Karpas-422 (cell line): Measurements from ENCODE around the gene AFAP1L2. TPM values are rescaled to one million over a fixed set of nuclear protein-coding genes. Genes with fewer than 3 reads are reported as not detected.
"Not testable (repeated sequence)": the region's sequence is repeated elsewhere in the genome, so short reads cannot be mapped to it uniquely, and the experiment has no call there.

ENCODE experiments used
- DNase-seq: peaks from one replicate; pipeline ENCODE4 v3.0.0-alpha.2; 2015
- H2AFZ ChIP-seq: fragments of 200-600 bp; sonication (generic); 2 replicates; pipeline ENCODE4 v1.6.1; 2014; ENCODE audit warnings: antibody characterized with exemption, low read length, mixed read lengths
- H3K27ac ChIP-seq: fragments of 200-600 bp; sonication (generic); 2 replicates; pipeline ENCODE4 v1.5.1; 2014; ENCODE audit warnings: mild to moderate bottlenecking, low read length, moderate library complexity
- H3K27me3 ChIP-seq: fragments of 200-600 bp; sonication (generic); 2 replicates; pipeline ENCODE4 v1.6.1; 2014; ENCODE audit warnings: low read length, mixed read lengths
- H3K36me3 ChIP-seq: fragments of 200-600 bp; sonication (generic); 2 replicates; pipeline ENCODE4 v1.6.1; 2014; ENCODE audit warnings: low read length, mixed read lengths; ENCODE audit not compliant: insufficient read depth
- H3K4me1 ChIP-seq: fragments of 200-600 bp; sonication (generic); 2 replicates; pipeline ENCODE4 v1.6.1; 2014; ENCODE audit warnings: mild to moderate bottlenecking, low read length, mixed read lengths
- H3K4me2 ChIP-seq: fragments of 200-600 bp; sonication (generic); 2 replicates; pipeline ENCODE4 v1.6.1; 2014; ENCODE audit warnings: low read length, low read depth, mild to moderate bottlenecking; ENCODE audit not compliant: poor library complexity, severe bottlenecking
- H3K4me3 ChIP-seq: fragments of 200-600 bp; sonication (generic); 2 replicates; pipeline ENCODE4 v1.5.1; 2014; ENCODE audit warnings: mild to moderate bottlenecking, antibody characterized with exemption, low read length, mixed read lengths
- H3K79me2 ChIP-seq: fragments of 200-600 bp; sonication (generic); 2 replicates; pipeline ENCODE4 v1.6.1; 2014; ENCODE audit warnings: mild to moderate bottlenecking, low read length, mixed read lengths
- H3K9ac ChIP-seq: fragments of 200-600 bp; sonication (generic); 2 replicates; pipeline ENCODE4 v1.6.0; 2014; ENCODE audit warnings: low read length
- H3K9me2 ChIP-seq: fragments of 200-600 bp; sonication (generic), shearing (Covaris generic); replicated peaks from 2 replicates; pipeline ENCODE4 v1.6.0; 2014; ENCODE audit warnings: mild to moderate bottlenecking, low read length, moderate library complexity; ENCODE audit not compliant: insufficient read depth
- H3K9me3 ChIP-seq: fragments of 300-700, 200-600 bp; sonication (generic); 2 replicates; pipeline ENCODE4 v1.6.1; 2014; ENCODE audit warnings: low read length, mixed read lengths
- H4K20me1 ChIP-seq: fragments of 200-600 bp; sonication (generic); 2 replicates; pipeline ENCODE4 v1.6.1; 2014; ENCODE audit warnings: mild to moderate bottlenecking, antibody characterized with exemption, low read length, low read depth; ENCODE audit not compliant: insufficient read depth
- total RNA-seq: library from RNA; depleted of rRNA; stranded (reverse); fragments of >200 nt; shearing (Covaris generic); gene quantifications from 2 replicates; pipeline ENCODE4 v1.2.3, GENCODE V29; 2014; ENCODE audit warnings: low replicate concordance

Gene AFAP1L2
- total RNA-seq, 1 experiment from 2014 or later = 2.0 TPM

- Histone ChIP-seq H3K9ac (no peak overlapping the region), H3K79me2 (no peaks in the 10 kb centered on the region), H4K20me1 (no peaks in the 10 kb centered on the region), H3K9me3 (no peaks in the 10 kb centered on the region), H3K27me3 (no peaks in the 10 kb centered on the region), H3K36me3 (no peaks in the 10 kb centered on the region), H3K4me3 (no peak overlapping the region), H3K9me2 (no peaks in the 10 kb centered on the region), H2AFZ (no peak overlapping the region), H3K4me2 (no peak overlapping the region), H3K27ac (no peak overlapping the region), H3K4me1 (no peaks in the 10 kb centered on the region)
- no peak for DNase-seq
These were observed 66.5 kb downstream of the AFAP1L2 start for GRCh38 chr10:114337510-114338462.

GRCh38 chr10:114336823-114337509, 67.3 kb downstream of the AFAP1L2 start:
- no peak overlapping the region for H3K4me2 ChIP-seq
- H3K9me2 ChIP-seq = no peaks in the 10 kb centered on the region
- H3K9me3 ChIP-seq = no peaks in the 10 kb centered on the region
- no peaks in the 10 kb centered on the region for H3K36me3 ChIP-seq
- no peak overlapping the region for H2AFZ ChIP-seq
- H3K27ac ChIP-seq = no peak overlapping the region
- no peaks in the 10 kb centered on the region for H3K79me2 ChIP-seq
- H3K4me1 ChIP-seq = no peaks in the 10 kb centered on the region
- no peaks in the 10 kb centered on the region for H3K27me3 ChIP-seq
- no peak for DNase-seq
- no peaks in the 10 kb centered on the region for H4K20me1 ChIP-seq
- H3K9ac ChIP-seq = no peak overlapping the region
- no peak overlapping the region for H3K4me3 ChIP-seq

- Histone ChIP-seq H4K20me1 (no peaks in the 10 kb centered on the region), H3K9me2 (no peaks in the 10 kb centered on the region), H3K27ac (no peak overlapping the region), H3K4me3 (no peak overlapping the region), H2AFZ (no peak overlapping the region), H3K79me2 (no peaks in the 10 kb centered on the region), H3K9me3 (no peaks in the 10 kb centered on the region), H3K36me3 (no peaks in the 10 kb centered on the region), H3K4me1 (no peaks in the 10 kb centered on the region), H3K4me2 (no peak overlapping the region), H3K27me3 (no peaks in the 10 kb centered on the region), H3K9ac (no peak overlapping the region)
- no peak for DNase-seq
These were observed 68.7 kb downstream of the AFAP1L2 start for GRCh38 chr10:114335614-114336013.

- Histone ChIP-seq H3K27ac (no peak overlapping the region), H3K4me1 (no peaks in the 10 kb centered on the region), H3K4me3 (no peak overlapping the region), H3K79me2 (no peaks in the 10 kb centered on the region), H3K36me3 (no peaks in the 10 kb centered on the region), H3K9me3 (no peaks in the 10 kb centered on the region), H4K20me1 (no peaks in the 10 kb centered on the region), H3K4me2 (no peak overlapping the region), H3K9ac (no peak overlapping the region), H3K27me3 (no peaks in the 10 kb centered on the region), H2AFZ (no peak overlapping the region), H3K9me2 (no peaks in the 10 kb centered on the region)
- no peak for DNase-seq
These were observed 70.0 kb downstream of the AFAP1L2 start for GRCh38 chr10:114334301-114334700.

- H3K79me2 ChIP-seq, DNase-seq, H3K27me3 ChIP-seq, H3K27ac ChIP-seq, H3K9ac ChIP-seq, H3K4me2 ChIP-seq, H3K4me1 ChIP-seq, H4K20me1 ChIP-seq, H2AFZ ChIP-seq, H3K9me3 ChIP-seq, H3K4me3 ChIP-seq, H3K9me2 ChIP-seq, H3K36me3 ChIP-seq: not testable (repeated sequence)
These were observed 70.9 kb downstream of the AFAP1L2 start for GRCh38 chr10:114333441-114333840.

- no peaks in the 10 kb centered on the region for H3K9me3 ChIP-seq
- no peaks in the 10 kb centered on the region for H3K79me2 ChIP-seq
- no peaks in the 10 kb centered on the region for H4K20me1 ChIP-seq
- H3K4me1 ChIP-seq = no peaks in the 10 kb centered on the region
- no peak overlapping the region for H3K4me2 ChIP-seq
- no peak overlapping the region for H3K9ac ChIP-seq
- H2AFZ ChIP-seq = no peak overlapping the region
- no peak overlapping the region for H3K27ac ChIP-seq
- DNase-seq = no peak
- H3K4me3 ChIP-seq = no peak overlapping the region
- no peaks in the 10 kb centered on the region for H3K36me3 ChIP-seq
- no peaks in the 10 kb centered on the region for H3K27me3 ChIP-seq
- no peaks in the 10 kb centered on the region for H3K9me2 ChIP-seq
These were observed 71.8 kb downstream of the AFAP1L2 start for GRCh38 chr10:114332301-114333192.

- H4K20me1 ChIP-seq = no peaks in the 10 kb centered on the region
- H3K27me3 ChIP-seq = no peaks in the 10 kb centered on the region
- no peaks in the 10 kb centered on the region for H3K79me2 ChIP-seq
- no peaks in the 10 kb centered on the region for H3K9me3 ChIP-seq
- H3K9ac ChIP-seq = no peak overlapping the region
- no peak overlapping the region for H3K4me2 ChIP-seq
- DNase-seq = no peak
- H3K36me3 ChIP-seq = no peaks in the 10 kb centered on the region
- no peaks in the 10 kb centered on the region for H3K9me2 ChIP-seq
- H3K27ac ChIP-seq = no peak overlapping the region
- no peaks in the 10 kb centered on the region for H3K4me1 ChIP-seq
- no peak overlapping the region for H2AFZ ChIP-seq
- H3K4me3 ChIP-seq = no peak overlapping the region
These were observed 74.5 kb downstream of the AFAP1L2 start for GRCh38 chr10:114329634-114330365.
